Right lobe of liver (tissue), 4 donors: Measurements from ENCODE around the gene CNEP1R1.

Experiments
- POLR2A ChIP-seq: fragments of 450-650 bp; IDR thresholded peaks from one replicate; pipeline ENCODE4 v1.6.1; 2017; ENCODE audit warnings: antibody characterized with exemption, mild to moderate bottlenecking
- TF ChIP-seq, protein P1 (sequence below), 4 donors: fragments of 200-600 bp in 3 of 4; fragments of 450-650 bp in 1 of 4; IDR thresholded peaks; one replicate each; pipeline versions ENCODE4 v1.5.1 to v1.8.0; 2016 to 2022; ENCODE audit warnings: antibody characterized with exemption in 4 of 4, mild to moderate bottlenecking in 2 of 4
- donor health status: DM: no; HTN: no; CAD: no.
- donor health status: DM: no; HTN: no; CAD: no.
- donor health status: DM: no; HTN: yes; CAD: no.

DNA sequence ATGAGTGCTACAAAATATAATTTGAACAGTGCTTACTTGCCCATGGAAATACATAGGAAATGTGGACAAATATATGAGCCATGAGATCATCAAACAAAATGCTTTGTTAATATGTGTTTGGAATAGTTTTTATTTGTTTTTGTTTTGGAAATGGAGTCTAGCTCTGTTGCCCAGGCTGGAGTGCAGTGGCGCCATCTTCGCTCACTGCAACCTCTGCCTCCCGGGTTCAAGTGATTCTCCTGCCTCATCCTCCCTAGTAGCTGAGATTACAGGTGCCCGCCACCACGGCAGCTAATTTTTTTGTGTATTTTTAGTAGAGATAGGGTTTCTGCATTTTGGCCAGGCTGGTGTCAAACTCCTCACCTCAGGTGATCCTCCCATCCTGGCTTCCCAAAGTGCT is 2.8 kb downstream of the CNEP1R1 start:
- TF ChIP-seq, protein P1, sequence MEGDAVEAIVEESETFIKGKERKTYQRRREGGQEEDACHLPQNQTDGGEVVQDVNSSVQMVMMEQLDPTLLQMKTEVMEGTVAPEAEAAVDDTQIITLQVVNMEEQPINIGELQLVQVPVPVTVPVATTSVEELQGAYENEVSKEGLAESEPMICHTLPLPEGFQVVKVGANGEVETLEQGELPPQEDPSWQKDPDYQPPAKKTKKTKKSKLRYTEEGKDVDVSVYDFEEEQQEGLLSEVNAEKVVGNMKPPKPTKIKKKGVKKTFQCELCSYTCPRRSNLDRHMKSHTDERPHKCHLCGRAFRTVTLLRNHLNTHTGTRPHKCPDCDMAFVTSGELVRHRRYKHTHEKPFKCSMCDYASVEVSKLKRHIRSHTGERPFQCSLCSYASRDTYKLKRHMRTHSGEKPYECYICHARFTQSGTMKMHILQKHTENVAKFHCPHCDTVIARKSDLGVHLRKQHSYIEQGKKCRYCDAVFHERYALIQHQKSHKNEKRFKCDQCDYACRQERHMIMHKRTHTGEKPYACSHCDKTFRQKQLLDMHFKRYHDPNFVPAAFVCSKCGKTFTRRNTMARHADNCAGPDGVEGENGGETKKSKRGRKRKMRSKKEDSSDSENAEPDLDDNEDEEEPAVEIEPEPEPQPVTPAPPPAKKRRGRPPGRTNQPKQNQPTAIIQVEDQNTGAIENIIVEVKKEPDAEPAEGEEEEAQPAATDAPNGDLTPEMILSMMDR (IDR thresholded peaks at IDR 0.05): no peak
- TF ChIP-seq POLR2A: no peak
